ENCODE data around the gene PNLIPRP1. TPM values are rescaled to one million over a fixed set of nuclear protein-coding genes. Genes with fewer than 3 reads are reported as not detected.

PNLIPRP1 gene
- not detected for polyA plus RNA-seq (2013, experiment 1 of 2)
- not detected for polyA plus RNA-seq (2013, experiment 2 of 2)

GRCh38 chr10:116590590-116591444 is at the start of gene PNLIPRP1:
TSS of gene PNLIPRP1 (plus strand) at chr10:116590959. CDS start at chr10:116591130, 171 bp downstream.
- Histone ChIP-seq H3K36me3 (ENCODE audit: control insufficient read depth, insufficient read depth, low read length) (no peaks in the 10 kb centered on the region), H3K4me1 (ENCODE audit: control insufficient read depth, insufficient read depth, low read length, poor library complexity, severe bottlenecking) (no peaks in the 10 kb centered on the region), H3K4me3 (ENCODE audit: extremely low read depth, insufficient read depth, low read length, poor library complexity, severe bottlenecking) (no peak within 1 kb of the TSS), H3K27ac (ENCODE audit: low read depth, low read length, severe bottlenecking) (no peak within 1 kb of the TSS), H3K9me3 (ENCODE audit: control insufficient read depth, low read length) (no peaks in the 10 kb centered on the region)
- 96 to 97% methylated on average over 3 of the region's 9 CpGs for WGBS, 2 experiments (ENCODE audit: insufficient coverage in 2 of 2)

GRCh38 chr10:116542007-116542677 is 48.6 kb upstream of the PNLIPRP1 start:
- Histone ChIP-seq H3K9me3 (ENCODE audit: control insufficient read depth, low read length) (peaks cover 4% of the 10 kb centered on the region), H3K4me1 (ENCODE audit: control insufficient read depth, insufficient read depth, low read length, poor library complexity, severe bottlenecking) (no peaks in the 10 kb centered on the region)

GRCh38 chr10:116545122-116545521 is 45.6 kb upstream of the PNLIPRP1 start:
- no peak overlapping the region for H3K27ac ChIP-seq (ENCODE audit: low read depth, low read length, severe bottlenecking)
- H3K9me3 ChIP-seq (ENCODE audit: control insufficient read depth, low read length): no peaks in the 10 kb centered on the region
- no CpG with 5 or more reads among the region's 1 CpG for WGBS, 2 experiments (ENCODE audit: insufficient coverage in 2 of 2)
- H3K36me3 ChIP-seq (ENCODE audit: control insufficient read depth, insufficient read depth, low read length): no peaks in the 10 kb centered on the region
- H3K4me3 ChIP-seq (ENCODE audit: extremely low read depth, insufficient read depth, low read length, poor library complexity, severe bottlenecking): no peak overlapping the region
- no peaks in the 10 kb centered on the region for H3K4me1 ChIP-seq (ENCODE audit: control insufficient read depth, insufficient read depth, low read length, poor library complexity, severe bottlenecking)

More at GRCh38 chr10:116542007-116542677, 48.6 kb upstream of the PNLIPRP1 start:
- Histone ChIP-seq H3K27ac (ENCODE audit: low read depth, low read length, severe bottlenecking) (no peak overlapping the region), H3K36me3 (ENCODE audit: control insufficient read depth, insufficient read depth, low read length) (no peaks in the 10 kb centered on the region), H3K4me3 (ENCODE audit: extremely low read depth, insufficient read depth, low read length, poor library complexity, severe bottlenecking) (no peak overlapping the region)

- Histone ChIP-seq H3K4me1 (ENCODE audit: control insufficient read depth, insufficient read depth, low read length, poor library complexity, severe bottlenecking) (no peaks in the 10 kb centered on the region), H3K9me3 (ENCODE audit: control insufficient read depth, low read length) (no peaks in the 10 kb centered on the region), H3K27ac (ENCODE audit: low read depth, low read length, severe bottlenecking) (no peak within 1 kb of the TSS), H3K36me3 (ENCODE audit: control insufficient read depth, insufficient read depth, low read length) (no peaks in the 10 kb centered on the region), H3K4me3 (ENCODE audit: extremely low read depth, insufficient read depth, low read length, poor library complexity, severe bottlenecking) (no peak within 1 kb of the TSS)
- WGBS, 2 experiments (ENCODE audit: insufficient coverage in 2 of 2): 86 to 87% methylated on average over 8 of the region's 8 CpGs
Measured at GRCh38 chr10:116545756-116546155, 45.0 kb upstream of the PNLIPRP1 start, which contains the start of gene PNLIP. TSS of gene PNLIP (plus strand) at chr10:116545931. CDS start at chr10:116546093, 162 bp downstream.

- Histone ChIP-seq H3K9me3 (ENCODE audit: control insufficient read depth, low read length) (no peaks in the 10 kb centered on the region), H3K4me3 (ENCODE audit: extremely low read depth, insufficient read depth, low read length, poor library complexity, severe bottlenecking) (no peak overlapping the region), H3K27ac (ENCODE audit: low read depth, low read length, severe bottlenecking) (no peak overlapping the region), H3K4me1 (ENCODE audit: control insufficient read depth, insufficient read depth, low read length, poor library complexity, severe bottlenecking) (no peaks in the 10 kb centered on the region), H3K36me3 (ENCODE audit: control insufficient read depth, insufficient read depth, low read length) (no peaks in the 10 kb centered on the region)
- WGBS, 2 experiments (ENCODE audit: insufficient coverage in 2 of 2): 85 to 86% methylated on average over 3 to 4 of the region's 5 CpGs
Measured at GRCh38 chr10:116548301-116548700, 42.5 kb upstream of the PNLIPRP1 start.

GRCh38 chr10:116553378-116553980 is 37.3 kb upstream of the PNLIPRP1 start:
- no peaks in the 10 kb centered on the region for H3K9me3 ChIP-seq (ENCODE audit: control insufficient read depth, low read length)
- WGBS, 2 experiments (ENCODE audit: insufficient coverage in 2 of 2): 88 to 93% methylated on average over 7 to 11 of the region's 13 CpGs
- no peak overlapping the region for H3K4me3 ChIP-seq (ENCODE audit: extremely low read depth, insufficient read depth, low read length, poor library complexity, severe bottlenecking)
- no peaks in the 10 kb centered on the region for H3K36me3 ChIP-seq (ENCODE audit: control insufficient read depth, insufficient read depth, low read length)
- no peaks in the 10 kb centered on the region for H3K4me1 ChIP-seq (ENCODE audit: control insufficient read depth, insufficient read depth, low read length, poor library complexity, severe bottlenecking)
- no peak overlapping the region for H3K27ac ChIP-seq (ENCODE audit: low read depth, low read length, severe bottlenecking)

GRCh38 chr10:116554628-116555027 is 36.1 kb upstream of the PNLIPRP1 start:
- no peak overlapping the region for H3K4me3 ChIP-seq (ENCODE audit: extremely low read depth, insufficient read depth, low read length, poor library complexity, severe bottlenecking)
- H3K4me1 ChIP-seq (ENCODE audit: control insufficient read depth, insufficient read depth, low read length, poor library complexity, severe bottlenecking): no peaks in the 10 kb centered on the region
- 66 to 90% methylated on average over 3 to 5 of the region's 5 CpGs for WGBS, 2 experiments (ENCODE audit: insufficient coverage in 2 of 2)
- H3K36me3 ChIP-seq (ENCODE audit: control insufficient read depth, insufficient read depth, low read length): no peaks in the 10 kb centered on the region
- H3K9me3 ChIP-seq (ENCODE audit: control insufficient read depth, low read length): no peaks in the 10 kb centered on the region
- no peak overlapping the region for H3K27ac ChIP-seq (ENCODE audit: low read depth, low read length, severe bottlenecking)

- Histone ChIP-seq H3K27ac (ENCODE audit: low read depth, low read length, severe bottlenecking) (no peak overlapping the region), H3K9me3 (ENCODE audit: control insufficient read depth, low read length) (no peaks in the 10 kb centered on the region), H3K4me3 (ENCODE audit: extremely low read depth, insufficient read depth, low read length, poor library complexity, severe bottlenecking) (no peak overlapping the region), H3K4me1 (ENCODE audit: control insufficient read depth, insufficient read depth, low read length, poor library complexity, severe bottlenecking) (no peaks in the 10 kb centered on the region), H3K36me3 (ENCODE audit: control insufficient read depth, insufficient read depth, low read length) (no peaks in the 10 kb centered on the region)
- 74 to 77% methylated on average over 3 of the region's 6 CpGs for WGBS, 2 experiments (ENCODE audit: insufficient coverage in 2 of 2)
Measured at GRCh38 chr10:116555880-116556279, 34.9 kb upstream of the PNLIPRP1 start.

- no peaks in the 10 kb centered on the region for H3K36me3 ChIP-seq (ENCODE audit: control insufficient read depth, insufficient read depth, low read length)
- H3K9me3 ChIP-seq (ENCODE audit: control insufficient read depth, low read length): no peaks in the 10 kb centered on the region
- no peak overlapping the region for H3K4me3 ChIP-seq (ENCODE audit: extremely low read depth, insufficient read depth, low read length, poor library complexity, severe bottlenecking)
- 84 to 89% methylated on average over 4 of the region's 5 CpGs for WGBS, 2 experiments (ENCODE audit: insufficient coverage in 2 of 2)
- no peak overlapping the region for H3K27ac ChIP-seq (ENCODE audit: low read depth, low read length, severe bottlenecking)
- no peaks in the 10 kb centered on the region for H3K4me1 ChIP-seq (ENCODE audit: control insufficient read depth, insufficient read depth, low read length, poor library complexity, severe bottlenecking)
Measured at GRCh38 chr10:116557305-116557880, 33.4 kb upstream of the PNLIPRP1 start.

- no peaks in the 10 kb centered on the region for H3K9me3 ChIP-seq (ENCODE audit: control insufficient read depth, low read length)
- no peak overlapping the region for H3K4me3 ChIP-seq (ENCODE audit: extremely low read depth, insufficient read depth, low read length, poor library complexity, severe bottlenecking)
- WGBS, 2 experiments (ENCODE audit: insufficient coverage in 2 of 2): 81 to 95% methylated on average over 2 to 3 of the region's 8 CpGs
- H3K27ac ChIP-seq (ENCODE audit: low read depth, low read length, severe bottlenecking): no peak overlapping the region
- H3K36me3 ChIP-seq (ENCODE audit: control insufficient read depth, insufficient read depth, low read length): no peaks in the 10 kb centered on the region
- H3K4me1 ChIP-seq (ENCODE audit: control insufficient read depth, insufficient read depth, low read length, poor library complexity, severe bottlenecking): no peaks in the 10 kb centered on the region
Measured at GRCh38 chr10:116565534-116565933, 25.2 kb upstream of the PNLIPRP1 start.
